HG03432 (cell line): ENCODE results near the gene ZNF189.

Experiments
- ATAC-seq: cut with Tn5 transposase; IDR thresholded peaks from one replicate; pipeline ENCODE4 v1.9.1; 2021; ENCODE audit warnings: mild to moderate bottlenecking, moderate library complexity; ENCODE audit not compliant: unreplicated experiment

Gene ZNF189

DNA sequence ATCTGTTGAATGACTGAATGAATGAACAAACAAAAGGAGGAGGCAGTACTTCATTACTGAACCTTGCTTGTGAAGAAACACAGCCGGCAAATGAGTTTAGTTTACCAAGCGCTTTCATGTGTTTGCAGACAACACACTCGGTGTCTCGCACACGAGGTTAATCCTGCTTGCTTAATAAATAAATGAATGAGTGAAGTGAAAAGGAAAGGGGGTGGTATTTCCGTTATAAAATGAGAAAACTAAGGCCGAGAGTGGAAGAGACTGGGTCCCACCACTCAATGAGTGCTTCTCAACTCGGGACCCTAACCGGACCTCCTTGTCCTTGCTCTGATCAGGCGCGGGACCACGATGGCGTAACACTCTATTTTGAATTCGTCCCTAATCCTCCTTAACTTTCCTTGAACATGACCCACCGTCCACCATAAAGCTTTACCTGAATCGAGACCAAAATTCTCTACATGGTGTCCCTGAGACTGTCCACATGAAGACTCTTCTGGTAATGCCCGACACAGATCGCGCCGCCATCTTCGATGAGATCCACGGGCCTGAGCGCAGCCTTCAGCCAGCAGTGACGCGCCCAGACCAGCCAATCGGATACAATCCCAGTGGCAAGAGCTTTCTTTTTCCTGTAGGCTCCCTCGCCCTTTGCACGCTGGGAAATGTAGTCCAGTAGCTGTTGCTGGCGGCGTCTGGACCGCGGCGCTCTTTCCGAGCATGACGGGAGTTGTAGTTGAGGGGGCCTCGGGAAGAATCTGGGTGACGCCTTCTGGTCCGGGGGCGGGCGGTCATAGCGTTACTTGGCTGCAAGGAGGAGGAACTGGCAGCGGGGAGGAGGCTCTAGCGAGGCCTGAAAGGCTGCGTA lies at the start of gene ZNF189, which contains the start of gene MRPL50:
TSS of gene ZNF189 (plus strand) at position 784 of the 862 bp plus-strand sequence. CDS start 306 bp downstream, outside the sequence.
TSS of gene MRPL50 (minus strand) at position 551 of the 862 bp plus-strand sequence. CDS start at position 525, 26 bp downstream.
- peak; percentile 97 for ATAC-seq

DNA sequence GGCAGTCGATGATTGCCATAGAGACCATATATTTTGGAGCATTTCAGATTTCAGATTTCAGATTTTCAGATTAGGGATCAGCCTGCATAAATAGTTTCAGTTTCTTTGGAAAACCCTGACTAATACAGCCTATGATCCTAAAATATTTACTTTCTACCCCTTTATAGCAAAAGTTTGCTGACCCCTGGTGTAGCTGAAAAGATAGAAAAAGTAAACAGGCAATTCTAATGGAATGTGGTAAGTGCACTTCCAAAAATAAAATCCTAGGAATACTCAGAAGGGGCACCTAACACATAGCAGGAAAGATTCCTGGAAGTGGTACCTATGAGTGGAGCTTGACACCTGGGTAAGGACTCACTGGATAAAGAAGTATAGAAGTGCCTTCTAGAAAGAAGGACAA lies 48.4 kb upstream of the ZNF189 start:
- no peak for ATAC-seq

- ATAC-seq: no peak
Measured at GRCh38 chr9:101352892-101353463, 45.7 kb upstream of the ZNF189 start.

DNA sequence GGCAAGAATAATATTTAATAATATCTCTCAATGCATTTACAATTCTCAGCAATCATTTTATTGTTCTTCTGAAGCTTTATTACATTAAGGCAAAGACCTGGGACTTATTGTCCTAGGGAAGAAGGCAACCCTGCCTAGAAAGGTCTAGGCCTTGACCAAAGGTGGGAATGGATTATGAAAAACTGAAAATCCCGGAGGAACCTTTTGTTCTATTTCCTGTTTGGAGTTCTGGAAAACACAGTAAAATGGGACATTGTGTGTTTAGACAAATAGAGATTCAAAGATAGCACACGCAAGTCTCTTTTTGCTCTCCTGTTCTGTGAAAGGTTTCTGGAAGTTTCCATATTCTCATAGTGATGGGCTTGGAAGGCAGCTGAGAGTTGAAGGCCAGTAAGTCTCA lies 45.0 kb upstream of the ZNF189 start:
- no peak for ATAC-seq

DNA sequence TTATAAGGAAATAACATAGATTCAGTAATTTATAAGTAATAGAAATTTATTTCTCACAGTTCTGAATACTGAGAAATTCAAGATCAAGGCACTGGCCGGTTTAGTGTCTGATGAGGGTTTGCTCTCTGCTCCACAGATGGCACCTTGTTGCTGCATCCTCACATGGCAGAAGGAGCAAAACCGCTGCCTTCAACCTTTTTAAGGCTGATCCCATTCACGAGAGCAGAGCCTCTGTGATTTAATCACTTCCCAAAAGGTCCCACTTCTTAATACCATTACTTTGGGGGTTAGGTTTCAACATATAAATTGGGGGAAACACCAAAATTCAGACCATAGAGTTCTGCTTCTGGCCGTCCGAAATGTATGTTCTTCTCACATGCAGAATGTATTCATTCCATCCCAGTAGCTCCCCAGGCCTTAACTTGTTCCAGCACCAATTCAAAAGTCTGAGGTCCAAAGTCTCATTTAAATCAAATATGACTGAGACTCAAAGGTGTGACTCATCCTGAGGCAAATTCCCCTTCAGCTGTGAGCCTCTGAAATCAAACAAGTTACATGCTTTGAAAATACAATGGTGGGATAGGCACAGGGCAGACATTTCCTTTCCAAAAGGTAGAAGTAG lies 44.4 kb upstream of the ZNF189 start:
- no peak for ATAC-seq

- ATAC-seq: no peak
Measured at GRCh38 chr9:101354765-101355708, 43.6 kb upstream of the ZNF189 start.

DNA sequence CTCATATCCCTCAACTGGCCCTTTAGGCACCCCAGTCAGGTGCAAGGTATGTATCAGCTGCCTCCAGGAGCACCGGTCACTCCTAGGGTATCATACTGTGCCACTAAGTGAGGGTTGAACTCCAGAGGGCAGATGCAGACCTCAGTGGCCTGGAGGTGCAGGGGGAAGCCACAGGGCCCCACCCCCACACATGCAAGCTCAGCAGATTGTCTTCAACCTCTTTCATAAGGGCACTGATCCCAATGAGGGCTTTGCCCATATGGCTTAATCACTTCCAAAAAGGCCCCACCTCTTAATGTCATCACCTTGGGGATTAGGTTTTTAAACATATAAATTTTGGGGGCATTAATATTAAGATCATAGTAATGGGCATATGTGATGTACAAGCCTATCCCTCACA lies 42.0 kb upstream of the ZNF189 start:
- no peak for ATAC-seq

- ATAC-seq: no peak
Measured at GRCh38 chr9:101359679-101360078, 39.0 kb upstream of the ZNF189 start.

- no peak for ATAC-seq
Measured at GRCh38 chr9:101360647-101361046, 38.0 kb upstream of the ZNF189 start.

DNA sequence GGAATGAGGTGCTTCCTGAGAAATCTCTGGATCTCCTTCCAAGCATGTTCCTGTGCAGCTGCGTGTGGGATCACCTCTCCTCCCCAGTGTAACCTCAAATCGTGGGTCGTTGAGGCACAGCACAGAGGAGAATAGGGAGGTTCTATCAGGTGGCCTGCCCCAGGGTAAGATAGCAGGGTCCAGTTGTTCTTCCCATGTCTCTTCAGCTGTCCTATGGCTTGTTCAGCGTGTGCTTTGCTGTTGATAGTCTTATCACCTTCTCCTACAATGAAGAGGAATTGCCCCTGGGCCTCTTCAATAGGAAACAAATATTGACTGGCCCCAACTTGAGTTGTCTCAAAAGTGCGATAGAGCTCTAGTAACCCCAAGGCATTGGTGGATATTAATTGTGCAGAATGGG lies 36.2 kb upstream of the ZNF189 start:
- ATAC-seq: no peak

DNA sequence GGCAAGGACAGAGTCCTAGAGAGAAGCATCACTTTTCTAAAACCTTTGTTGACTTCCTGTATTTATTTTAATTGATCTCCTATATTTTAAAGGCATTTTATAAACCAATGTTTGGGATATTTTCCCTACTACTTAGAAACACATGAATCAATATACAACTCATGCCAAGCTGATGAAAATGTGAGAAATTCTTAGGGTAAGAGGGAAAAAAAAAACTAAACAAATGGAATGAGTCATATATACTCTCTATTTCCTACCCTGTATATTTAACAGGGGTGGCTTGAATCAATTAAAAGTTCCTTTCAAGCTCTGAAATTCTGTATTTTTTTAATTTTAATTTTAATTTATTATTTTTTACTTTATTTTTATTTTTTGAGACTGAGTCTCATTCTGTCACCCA lies 33.5 kb upstream of the ZNF189 start:
- ATAC-seq: no peak

DNA sequence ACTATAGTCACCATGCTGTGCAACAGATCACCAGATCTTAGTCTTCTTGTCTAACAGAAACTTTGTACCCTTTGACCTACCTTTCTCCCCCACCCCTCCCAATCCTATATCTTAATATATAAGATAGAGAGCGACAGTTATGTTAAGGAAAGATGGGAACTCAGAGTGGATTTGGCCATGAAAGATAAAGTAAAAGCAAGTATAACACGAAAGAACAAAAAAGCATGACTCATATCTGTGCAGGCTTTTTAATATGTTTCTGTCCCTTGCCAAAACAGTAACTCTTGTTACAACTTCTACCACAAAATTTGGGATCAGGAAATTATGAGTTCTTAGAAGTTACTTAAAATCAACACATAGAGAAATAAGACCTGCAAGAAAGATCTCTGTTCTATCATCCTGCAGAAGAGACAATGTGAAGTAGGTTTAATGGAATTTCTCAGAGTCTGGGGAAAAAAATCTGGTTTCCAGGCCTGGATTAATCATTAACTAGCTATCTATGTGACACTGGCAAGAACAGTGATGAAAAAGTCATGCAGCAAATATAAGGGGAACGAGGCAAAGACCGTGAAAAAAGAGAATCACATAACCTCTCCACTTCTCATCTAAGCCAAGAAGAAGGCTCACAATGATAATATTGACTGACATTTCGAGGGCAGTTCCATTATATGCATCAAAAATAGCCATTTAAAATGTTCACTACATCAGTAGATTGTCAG lies 32.5 kb upstream of the ZNF189 start:
- ATAC-seq: no peak

DNA sequence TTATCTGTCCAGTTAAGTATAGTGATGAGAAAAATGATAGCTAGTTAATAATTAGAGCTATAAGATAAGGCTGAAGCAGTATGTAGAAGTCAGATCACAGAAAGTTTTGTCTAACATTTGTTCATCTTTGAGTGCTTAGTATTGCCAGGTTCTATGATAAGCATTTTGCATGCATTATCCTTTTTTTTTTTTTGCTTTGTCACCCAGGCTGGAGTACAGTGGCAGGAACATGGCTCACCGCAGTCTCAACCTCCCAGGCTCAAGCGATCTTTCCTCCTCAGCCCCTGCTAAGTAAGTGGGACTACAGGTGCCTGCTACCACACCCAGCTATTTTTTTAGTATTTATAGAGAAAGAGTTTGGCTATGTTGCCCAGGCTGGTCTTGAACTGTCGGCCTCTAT lies 31.3 kb upstream of the ZNF189 start:
- ATAC-seq: no peak

DNA sequence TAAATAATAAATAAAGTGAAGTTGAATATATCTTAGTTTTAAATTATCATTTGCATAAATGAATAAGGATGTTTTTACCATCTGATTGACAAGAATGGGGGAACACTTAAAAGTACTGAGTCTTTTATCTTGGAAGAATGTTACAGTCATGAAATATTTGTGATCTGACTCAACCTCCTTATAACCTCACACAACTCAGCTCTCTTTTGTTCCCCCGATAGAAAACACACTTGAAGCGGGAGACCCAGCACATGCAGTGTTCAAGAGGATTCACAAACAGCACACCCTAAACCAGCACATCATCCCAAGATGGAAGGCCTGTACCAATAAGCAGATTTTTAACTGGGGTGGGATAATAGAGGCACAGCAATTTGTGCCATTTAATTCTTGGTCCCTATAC lies 29.4 kb upstream of the ZNF189 start:
- ATAC-seq: no peak

DNA sequence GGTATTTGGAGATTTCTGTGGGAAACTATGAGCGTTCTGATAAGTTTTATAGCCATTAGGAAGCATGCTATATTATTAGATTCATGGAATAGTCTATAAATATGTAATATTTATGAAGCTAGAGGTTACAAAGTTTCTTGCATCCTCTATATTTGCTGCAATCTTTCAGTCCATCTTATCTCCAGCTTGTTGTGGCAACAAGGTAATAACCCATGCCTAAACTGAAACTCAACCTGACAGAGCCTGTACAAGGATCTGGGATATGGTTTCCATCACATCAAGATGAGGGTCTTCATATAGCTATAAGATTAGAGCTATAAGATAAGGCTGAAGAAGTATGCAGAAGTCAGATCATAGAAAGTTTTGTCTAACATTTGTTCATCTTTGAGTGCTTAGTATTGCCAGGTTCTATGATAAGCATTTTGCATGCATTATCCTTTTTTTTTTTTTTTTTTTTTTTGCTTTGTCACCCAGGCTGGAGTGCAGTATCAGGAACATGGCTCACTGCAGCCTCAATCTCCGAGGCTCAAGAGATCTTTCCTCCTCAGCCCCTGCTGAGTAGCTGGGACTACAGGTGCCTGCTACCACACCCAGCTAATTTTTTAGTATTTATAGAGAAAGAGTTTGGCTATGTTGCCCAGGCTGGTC lies 28.6 kb upstream of the ZNF189 start:
- ATAC-seq: no peak

GRCh38 chr9:101371813-101372212 lies 26.8 kb upstream of the ZNF189 start:
- no peak for ATAC-seq

GRCh38 chr9:101372327-101373118 lies 26.1 kb upstream of the ZNF189 start:
- ATAC-seq: no peak

DNA sequence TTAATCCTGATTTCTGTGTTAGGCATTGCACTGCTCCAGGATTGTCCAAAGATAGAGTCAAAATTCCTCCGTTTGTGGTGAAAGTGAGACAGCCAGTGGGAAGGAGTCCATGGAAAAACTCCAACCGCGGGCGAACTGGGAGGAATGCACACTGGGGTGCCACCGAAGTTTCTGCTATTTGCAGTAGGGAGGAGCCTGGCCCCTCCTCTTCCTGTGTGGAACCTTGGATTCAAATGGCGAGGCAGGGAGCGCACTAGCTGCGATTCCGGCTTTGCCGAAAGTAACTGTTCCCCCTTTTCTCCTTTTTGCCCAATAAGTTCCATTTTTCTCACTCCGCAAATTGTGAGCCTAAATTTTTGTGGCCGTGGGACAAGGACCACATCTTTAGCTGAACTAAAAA lies 23.1 kb upstream of the ZNF189 start:
- ATAC-seq: no peak
